Measurements from ENCODE around the gene KCNIP3.

KCNIP3 gene

GRCh38 chr2:95309599-95309998 lies 12.5 kb downstream of the KCNIP3 start:
- ATAC-seq (ENCODE audit: low read depth) (no peak), DNase-seq (ENCODE audit: low spot score in 2 of 2) (no peak)
- H3K4me3 Mint-ChIP-seq, result no peak overlapping the region
- H3K9me3 Mint-ChIP-seq, result no peaks in the 10 kb centered on the region
- H3K27ac Mint-ChIP-seq, result no peak overlapping the region
- peaks cover 7% of the 10 kb centered on the region for H3K27me3 Mint-ChIP-seq
- H3K36me3 Mint-ChIP-seq, result no peaks in the 10 kb centered on the region
- no peaks in the 10 kb centered on the region for H3K4me1 Mint-ChIP-seq

DNA sequence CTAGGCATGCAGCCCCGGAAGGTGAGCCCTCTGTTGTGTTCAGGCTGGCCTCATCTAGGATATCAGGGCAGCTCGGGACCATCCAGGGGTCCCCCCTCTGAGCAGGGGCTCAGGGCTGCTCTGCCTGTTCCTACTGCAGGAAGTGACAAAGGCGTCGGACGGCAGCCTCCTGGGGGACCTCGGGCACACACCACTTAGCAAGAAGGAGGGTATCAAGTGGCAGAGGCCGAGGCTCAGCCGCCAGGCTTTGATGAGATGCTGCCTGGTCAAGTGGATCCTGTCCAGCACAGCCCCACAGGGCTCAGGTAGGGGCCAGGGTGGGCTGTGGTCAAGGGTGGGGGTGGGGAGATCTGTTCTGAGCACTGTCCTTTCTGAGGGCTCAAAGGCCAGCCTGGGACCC lies 13.1 kb downstream of the KCNIP3 start:
- H3K27me3 Mint-ChIP-seq, result peaks cover 9% of the 10 kb centered on the region
- H3K4me3 Mint-ChIP-seq, result no peak overlapping the region
- H3K27ac Mint-ChIP-seq, result no peak overlapping the region
- no peaks in the 10 kb centered on the region for H3K9me3 Mint-ChIP-seq
- no peaks in the 10 kb centered on the region for H3K4me1 Mint-ChIP-seq
- DNase-seq (ENCODE audit: low spot score in 2 of 2) (no peak), ATAC-seq (ENCODE audit: low read depth) (no peak)
- H3K36me3 Mint-ChIP-seq, result no peaks in the 10 kb centered on the region

DNA sequence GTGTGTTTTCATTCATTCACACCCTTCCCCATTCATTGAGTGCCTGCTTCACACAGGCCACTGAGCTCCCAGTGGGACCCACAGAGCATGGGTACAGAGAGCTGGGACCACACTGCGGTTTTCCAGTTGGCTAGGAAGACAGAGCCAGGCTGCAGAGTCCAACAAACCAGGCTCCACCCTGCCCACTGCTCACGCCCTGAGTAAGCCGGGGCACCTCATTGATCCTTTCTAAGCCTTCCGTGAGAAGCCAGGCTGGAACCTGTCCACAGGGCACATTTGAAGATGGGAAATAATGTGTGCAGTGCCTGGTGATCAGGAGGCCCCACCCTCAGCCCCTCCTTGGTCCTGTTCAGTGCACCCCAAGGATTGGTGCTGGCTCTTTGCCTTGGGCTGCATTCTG lies 13.5 kb downstream of the KCNIP3 start:
- no peaks in the 10 kb centered on the region for H3K9me3 Mint-ChIP-seq
- DNase-seq (ENCODE audit: low spot score in 2 of 2), result no peak
- H3K27ac Mint-ChIP-seq, result no peak overlapping the region
- H3K4me3 Mint-ChIP-seq, result no peak overlapping the region
- no peak for ATAC-seq (ENCODE audit: low read depth)
- no peaks in the 10 kb centered on the region for H3K36me3 Mint-ChIP-seq
- peaks cover 9% of the 10 kb centered on the region for H3K27me3 Mint-ChIP-seq
- no peaks in the 10 kb centered on the region for H3K4me1 Mint-ChIP-seq

DNA sequence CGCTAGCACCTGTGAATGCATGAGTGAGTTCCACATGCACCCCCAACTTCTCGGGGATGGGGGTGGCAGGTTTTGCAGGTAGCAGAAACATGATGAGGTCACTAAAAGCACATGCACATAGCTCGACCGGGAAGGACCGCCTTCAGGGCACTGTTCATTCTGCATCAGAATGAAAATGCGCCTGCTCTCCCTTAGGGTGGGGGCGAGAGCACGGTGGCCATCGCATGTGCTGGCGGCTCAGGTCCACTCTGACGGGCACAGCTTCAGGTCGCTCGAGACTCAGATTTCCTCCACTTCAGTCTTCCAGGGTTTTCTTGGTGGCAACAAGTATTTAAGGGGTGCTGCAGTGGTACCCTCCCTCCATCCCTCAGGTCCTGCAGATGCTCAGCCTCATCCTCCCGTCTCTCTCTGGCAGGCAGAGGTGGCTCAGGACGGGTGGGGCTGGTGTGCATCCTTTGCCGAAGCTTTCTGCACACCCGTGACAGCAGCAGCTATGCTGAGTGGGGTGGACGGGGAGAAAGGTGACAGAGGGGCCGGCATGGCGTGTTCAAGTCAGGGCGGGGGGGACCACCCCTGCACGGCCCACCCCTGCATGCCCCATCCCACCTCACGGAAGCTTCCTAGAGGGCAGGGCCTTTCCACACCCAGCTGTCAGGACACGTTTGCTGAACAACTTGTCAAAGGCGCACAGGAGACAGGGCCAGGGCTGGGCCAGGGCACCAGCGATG lies 14.8 kb downstream of the KCNIP3 start:
- no peaks in the 10 kb centered on the region for H3K4me1 Mint-ChIP-seq
- no peaks in the 10 kb centered on the region for H3K36me3 Mint-ChIP-seq
- ATAC-seq (ENCODE audit: low read depth), result no peak
- peaks cover 9% of the 10 kb centered on the region for H3K27me3 Mint-ChIP-seq
- H3K4me3 Mint-ChIP-seq, result no peak overlapping the region
- DNase-seq (ENCODE audit: low spot score in 2 of 2), result no peak
- H3K27ac Mint-ChIP-seq, result no peak overlapping the region
- H3K9me3 Mint-ChIP-seq, result no peaks in the 10 kb centered on the region

- ATAC-seq (ENCODE audit: low read depth) (no peak), DNase-seq (ENCODE audit: low spot score in 2 of 2) (no peak)
- Mint-ChIP-seq H3K36me3 (no peaks in the 10 kb centered on the region), H3K4me3 (no peak overlapping the region), H3K4me1 (no peaks in the 10 kb centered on the region), H3K9me3 (no peaks in the 10 kb centered on the region), H3K27ac (no peak overlapping the region), H3K27me3 (peaks cover 11% of the 10 kb centered on the region)
Observed at GRCh38 chr2:95312543-95313201, 15.5 kb downstream of the KCNIP3 start.

- no peaks in the 10 kb centered on the region for H3K36me3 Mint-ChIP-seq
- H3K9me3 Mint-ChIP-seq, result no peaks in the 10 kb centered on the region
- no peak overlapping the region for H3K4me3 Mint-ChIP-seq
- H3K4me1 Mint-ChIP-seq, result peaks cover under 1% of the 10 kb centered on the region
- peaks cover 10% of the 10 kb centered on the region for H3K27me3 Mint-ChIP-seq
- no peak for DNase-seq (ENCODE audit: low spot score in 2 of 2)
- H3K27ac Mint-ChIP-seq, result no peak overlapping the region
- no peak for ATAC-seq (ENCODE audit: low read depth)
Observed at GRCh38 chr2:95313296-95314131, 16.4 kb downstream of the KCNIP3 start.

DNA sequence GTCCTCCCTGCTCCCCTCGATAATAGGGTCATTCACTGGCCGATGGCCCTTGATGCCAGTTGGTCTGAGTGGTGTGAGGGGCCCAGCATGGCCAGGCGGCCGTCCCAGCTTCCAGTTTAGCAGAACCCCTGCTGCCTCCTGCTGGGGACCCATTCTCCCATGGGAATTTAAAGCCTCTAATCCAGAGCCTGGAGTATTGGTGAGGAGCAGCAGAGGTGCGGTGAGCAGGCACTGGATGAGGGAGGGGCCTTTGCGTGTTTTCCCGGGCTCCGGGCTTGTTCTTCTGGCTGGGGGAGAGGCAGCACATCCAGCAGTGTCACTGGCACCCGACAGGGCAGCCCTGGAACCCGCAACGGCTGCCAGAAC lies 17.4 kb downstream of the KCNIP3 start:
- Mint-ChIP-seq H3K4me3 (no peak overlapping the region), H3K4me1 (peaks cover 2% of the 10 kb centered on the region), H3K27ac (no peak overlapping the region), H3K9me3 (no peaks in the 10 kb centered on the region), H3K27me3 (peaks cover 13% of the 10 kb centered on the region), H3K36me3 (no peaks in the 10 kb centered on the region)
- DNase-seq (ENCODE audit: low spot score in 2 of 2), result no peak
- no peak for ATAC-seq (ENCODE audit: low read depth)

GRCh38 chr2:95314964-95315611 lies 17.9 kb downstream of the KCNIP3 start:
- Mint-ChIP-seq H3K9me3 (no peaks in the 10 kb centered on the region), H3K27ac (no peak overlapping the region), H3K4me1 (peaks cover 2% of the 10 kb centered on the region), H3K36me3 (no peaks in the 10 kb centered on the region), H3K4me3 (no peak overlapping the region), H3K27me3 (peaks cover 13% of the 10 kb centered on the region)
- no peak for ATAC-seq (ENCODE audit: low read depth)
- DNase-seq (ENCODE audit: low spot score in 2 of 2), result no peak

- H3K36me3 Mint-ChIP-seq, result no peaks in the 10 kb centered on the region
- no peak overlapping the region for H3K27ac Mint-ChIP-seq
- ATAC-seq (ENCODE audit: low read depth) (no peak), DNase-seq (ENCODE audit: low spot score in 2 of 2) (no peak)
- H3K27me3 Mint-ChIP-seq, result peaks cover 13% of the 10 kb centered on the region
- H3K9me3 Mint-ChIP-seq, result no peaks in the 10 kb centered on the region
- no peak overlapping the region for H3K4me3 Mint-ChIP-seq
- peaks cover 2% of the 10 kb centered on the region for H3K4me1 Mint-ChIP-seq
Observed at GRCh38 chr2:95315801-95316411, 18.8 kb downstream of the KCNIP3 start.

DNA sequence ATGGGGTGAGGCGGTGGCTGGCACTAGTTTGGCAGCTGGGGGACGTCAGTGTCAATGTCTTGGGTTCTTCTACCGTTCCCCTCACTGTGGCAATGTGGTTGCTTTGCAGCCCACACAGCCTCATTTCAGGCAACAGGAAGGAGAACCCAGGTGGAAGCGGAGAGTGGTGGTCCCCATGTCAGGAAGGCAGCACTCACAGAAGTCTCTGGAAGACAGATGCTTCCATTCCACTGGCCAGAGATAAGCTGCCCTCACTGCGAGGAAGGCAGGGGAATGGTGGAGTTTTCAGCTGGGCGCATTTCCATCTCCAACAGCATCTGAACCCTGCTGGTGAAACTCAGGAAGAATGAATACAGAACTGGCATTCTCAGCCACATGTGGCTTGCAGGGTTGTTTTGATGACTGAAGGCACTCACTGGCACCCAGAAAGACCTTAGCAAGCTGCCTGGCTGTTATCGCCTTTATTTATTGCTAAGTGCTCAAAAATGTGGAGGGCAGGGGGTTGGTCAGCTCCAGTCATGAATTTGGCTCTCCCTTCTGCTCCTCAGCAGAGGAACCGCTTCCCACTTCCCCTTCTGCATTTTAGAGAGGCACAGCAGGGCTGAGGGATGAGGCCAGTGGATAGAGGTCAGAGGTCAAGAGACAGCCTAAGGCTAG lies 19.4 kb downstream of the KCNIP3 start:
- no peak overlapping the region for H3K4me3 Mint-ChIP-seq
- no peaks in the 10 kb centered on the region for H3K9me3 Mint-ChIP-seq
- ATAC-seq (ENCODE audit: low read depth) (no peak), DNase-seq (ENCODE audit: low spot score in 2 of 2) (no peak)
- no peak overlapping the region for H3K27ac Mint-ChIP-seq
- H3K36me3 Mint-ChIP-seq, result no peaks in the 10 kb centered on the region
- H3K27me3 Mint-ChIP-seq, result peaks cover 13% of the 10 kb centered on the region
- H3K4me1 Mint-ChIP-seq, result peaks cover 2% of the 10 kb centered on the region

GRCh38 chr2:95317123-95317500 lies 20.0 kb downstream of the KCNIP3 start:
- peaks cover 2% of the 10 kb centered on the region for H3K4me1 Mint-ChIP-seq
- no peak for DNase-seq (ENCODE audit: low spot score in 2 of 2)
- no peak overlapping the region for H3K4me3 Mint-ChIP-seq
- H3K9me3 Mint-ChIP-seq, result no peaks in the 10 kb centered on the region
- H3K36me3 Mint-ChIP-seq, result no peaks in the 10 kb centered on the region
- peaks cover 13% of the 10 kb centered on the region for H3K27me3 Mint-ChIP-seq
- no peak overlapping the region for H3K27ac Mint-ChIP-seq
- no peak for ATAC-seq (ENCODE audit: low read depth)

DNA sequence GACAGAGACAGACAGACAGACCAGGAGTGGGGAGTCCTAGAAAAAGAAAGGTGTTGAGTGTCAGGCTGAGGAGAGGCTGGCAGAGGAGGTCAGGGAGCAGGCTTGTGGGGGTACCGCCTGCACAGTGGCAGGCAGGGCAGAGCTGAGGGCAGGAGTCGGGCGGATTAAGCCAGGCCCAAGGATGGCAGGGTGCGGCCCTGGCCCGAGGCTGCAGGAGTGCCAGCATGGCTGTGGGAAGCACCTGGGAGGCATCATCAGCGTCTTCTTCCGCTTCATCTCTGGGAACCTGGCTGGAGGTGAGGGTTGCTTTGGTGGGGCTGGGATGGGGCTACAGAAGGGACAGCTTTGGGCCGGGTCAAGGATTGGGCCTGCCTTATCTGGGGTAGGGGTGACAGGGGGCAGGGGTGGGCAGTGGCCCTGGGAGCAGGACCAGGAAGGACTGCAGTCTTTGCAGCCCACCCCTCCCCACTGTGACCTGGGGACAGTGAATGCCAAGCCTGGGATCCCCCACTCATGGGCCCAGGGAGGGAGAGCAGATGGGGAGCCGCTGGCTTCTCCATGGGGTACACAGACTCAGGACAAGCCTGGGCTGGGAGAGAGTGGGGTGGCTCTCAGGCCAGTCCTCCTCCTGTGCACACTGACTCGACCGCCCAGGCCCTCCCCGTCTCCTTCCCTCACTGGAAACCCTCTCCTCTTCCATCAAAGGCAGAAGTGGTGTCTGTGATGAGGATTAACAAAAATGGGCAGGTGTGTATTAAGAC lies 20.7 kb downstream of the KCNIP3 start:
- no peaks in the 10 kb centered on the region for H3K36me3 Mint-ChIP-seq
- H3K4me1 Mint-ChIP-seq, result peaks cover 2% of the 10 kb centered on the region
- peaks cover 13% of the 10 kb centered on the region for H3K27me3 Mint-ChIP-seq
- ATAC-seq (ENCODE audit: low read depth) (no peak), DNase-seq (ENCODE audit: low spot score in 2 of 2) (no peak)
- H3K4me3 Mint-ChIP-seq, result no peak overlapping the region
- H3K9me3 Mint-ChIP-seq, result no peaks in the 10 kb centered on the region
- no peak overlapping the region for H3K27ac Mint-ChIP-seq

Data from memory B cell (primary cell).